ENCODE data around the gene ALG11. TPM values are rescaled to one million over a fixed set of nuclear protein-coding genes. Genes with fewer than 3 reads are reported as not detected.

Gene ALG11
- total RNA-seq, 1 donor from 2014 or later, result 45.5 TPM

DNA sequence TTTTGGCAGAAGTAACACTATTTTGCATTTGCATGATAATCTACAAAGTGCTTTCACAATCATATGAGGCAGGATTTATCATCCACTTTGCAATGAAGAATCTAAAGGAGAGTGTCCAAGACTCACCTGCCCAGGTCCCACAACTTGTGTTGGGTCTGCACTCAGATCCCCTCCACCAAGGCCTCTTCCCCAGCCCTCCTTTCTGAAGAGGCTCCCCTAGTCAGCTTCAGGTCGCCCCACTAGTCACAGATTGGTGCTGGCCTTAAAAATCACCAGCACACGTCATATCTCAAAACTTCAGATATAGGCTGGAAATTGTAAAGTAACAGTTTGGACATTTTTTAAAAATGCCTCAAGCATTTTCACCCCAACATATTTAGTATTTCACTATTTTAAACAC lies 18.5 kb upstream of the ALG11 start:
- H3K27ac Mint-ChIP-seq, result no peak overlapping the region
- H3K27me3 Mint-ChIP-seq, result no peaks in the 10 kb centered on the region
- H3K4me3 Mint-ChIP-seq, result no peak overlapping the region
- no peaks in the 10 kb centered on the region for H3K9me3 Mint-ChIP-seq
- no peaks in the 10 kb centered on the region for H3K36me3 Mint-ChIP-seq
- no peak for DNase-seq (ENCODE audit: extremely low spot score, unreplicated experiment)
- peaks cover 26% of the 10 kb centered on the region for H3K4me1 Mint-ChIP-seq (ENCODE audit: unreplicated experiment)
- TF ChIP-seq, protein P1, sequence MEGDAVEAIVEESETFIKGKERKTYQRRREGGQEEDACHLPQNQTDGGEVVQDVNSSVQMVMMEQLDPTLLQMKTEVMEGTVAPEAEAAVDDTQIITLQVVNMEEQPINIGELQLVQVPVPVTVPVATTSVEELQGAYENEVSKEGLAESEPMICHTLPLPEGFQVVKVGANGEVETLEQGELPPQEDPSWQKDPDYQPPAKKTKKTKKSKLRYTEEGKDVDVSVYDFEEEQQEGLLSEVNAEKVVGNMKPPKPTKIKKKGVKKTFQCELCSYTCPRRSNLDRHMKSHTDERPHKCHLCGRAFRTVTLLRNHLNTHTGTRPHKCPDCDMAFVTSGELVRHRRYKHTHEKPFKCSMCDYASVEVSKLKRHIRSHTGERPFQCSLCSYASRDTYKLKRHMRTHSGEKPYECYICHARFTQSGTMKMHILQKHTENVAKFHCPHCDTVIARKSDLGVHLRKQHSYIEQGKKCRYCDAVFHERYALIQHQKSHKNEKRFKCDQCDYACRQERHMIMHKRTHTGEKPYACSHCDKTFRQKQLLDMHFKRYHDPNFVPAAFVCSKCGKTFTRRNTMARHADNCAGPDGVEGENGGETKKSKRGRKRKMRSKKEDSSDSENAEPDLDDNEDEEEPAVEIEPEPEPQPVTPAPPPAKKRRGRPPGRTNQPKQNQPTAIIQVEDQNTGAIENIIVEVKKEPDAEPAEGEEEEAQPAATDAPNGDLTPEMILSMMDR (conservative IDR thresholded peaks at IDR 0.05), result no peak

DNA sequence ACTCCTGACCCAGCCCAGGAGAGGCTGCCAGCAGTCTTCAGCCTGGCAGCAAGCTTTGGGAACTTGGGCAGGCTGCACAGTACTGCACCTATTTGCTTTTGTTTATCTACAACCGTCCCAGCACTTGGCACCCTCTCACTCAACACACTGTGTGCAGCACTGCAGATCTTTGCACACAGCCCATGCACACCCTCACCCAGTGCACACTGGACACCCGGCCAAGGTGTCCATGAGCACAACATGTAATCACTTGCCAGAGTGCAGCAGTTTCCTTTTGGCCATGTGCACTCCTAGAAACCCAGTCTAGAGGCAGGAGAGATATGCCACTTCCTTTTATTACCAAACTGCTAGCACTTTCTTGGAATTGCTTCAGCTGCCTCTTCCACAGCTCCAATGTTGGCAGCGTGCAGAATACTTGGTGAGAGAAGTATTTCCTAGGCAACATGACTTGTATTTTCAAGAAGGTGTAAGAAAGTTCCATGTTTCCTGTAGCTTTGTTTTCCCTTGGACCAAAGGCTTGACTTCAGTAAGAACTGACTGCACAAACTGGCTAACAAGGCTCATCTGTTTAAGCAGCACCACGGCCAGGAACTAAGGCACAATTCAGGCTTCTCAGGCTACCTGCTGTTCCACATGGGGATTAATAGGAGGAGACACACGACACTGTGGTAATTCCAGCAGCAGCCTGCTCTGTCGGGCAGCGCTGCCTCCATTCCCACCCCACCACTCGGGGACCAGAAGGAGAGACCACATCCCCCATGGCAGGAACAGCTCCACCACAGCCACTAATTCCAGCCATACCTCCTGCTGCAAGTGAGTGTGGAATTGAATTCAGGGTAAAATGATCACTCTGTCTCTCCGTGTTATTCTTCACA lies 16.3 kb upstream of the ALG11 start:
- DNase-seq (ENCODE audit: extremely low spot score, unreplicated experiment), result no peak
- no peaks in the 10 kb centered on the region for H3K27me3 Mint-ChIP-seq
- no peaks in the 10 kb centered on the region for H3K36me3 Mint-ChIP-seq
- no peak overlapping the region for H3K4me3 Mint-ChIP-seq
- no peaks in the 10 kb centered on the region for H3K9me3 Mint-ChIP-seq
- TF ChIP-seq, protein P1 (conservative IDR thresholded peaks at IDR 0.05), result no peak
- H3K4me1 Mint-ChIP-seq (ENCODE audit: unreplicated experiment), result peaks cover 42% of the 10 kb centered on the region
- no peak overlapping the region for H3K27ac Mint-ChIP-seq

DNA sequence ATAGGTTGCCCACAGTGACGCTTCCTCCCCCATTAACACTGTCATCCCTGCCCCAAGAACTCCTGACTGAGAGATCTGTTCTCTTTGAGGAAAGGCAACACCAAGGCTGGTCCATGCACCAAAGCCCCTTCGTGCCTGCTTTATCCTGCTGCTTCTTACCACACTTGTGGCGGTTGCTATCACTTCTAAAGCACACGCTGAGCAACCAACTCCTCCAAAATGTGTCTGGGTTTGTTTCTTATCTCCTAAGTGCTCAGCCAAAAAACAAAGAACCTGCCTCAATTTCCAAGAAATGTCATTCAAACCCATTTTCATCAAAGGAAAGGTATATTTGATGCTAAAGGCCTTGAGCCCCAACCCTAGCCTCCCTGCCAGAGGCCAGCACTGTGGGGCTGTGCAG lies 15.6 kb upstream of the ALG11 start:
- TF ChIP-seq, protein P1 (conservative IDR thresholded peaks at IDR 0.05), result no peak
- no peak for DNase-seq (ENCODE audit: extremely low spot score, unreplicated experiment)
- no peak overlapping the region for H3K27ac Mint-ChIP-seq
- H3K4me3 Mint-ChIP-seq, result no peak overlapping the region
- peaks cover 47% of the 10 kb centered on the region for H3K4me1 Mint-ChIP-seq (ENCODE audit: unreplicated experiment)
- no peaks in the 10 kb centered on the region for H3K9me3 Mint-ChIP-seq
- no peaks in the 10 kb centered on the region for H3K36me3 Mint-ChIP-seq
- H3K27me3 Mint-ChIP-seq, result no peaks in the 10 kb centered on the region

DNA sequence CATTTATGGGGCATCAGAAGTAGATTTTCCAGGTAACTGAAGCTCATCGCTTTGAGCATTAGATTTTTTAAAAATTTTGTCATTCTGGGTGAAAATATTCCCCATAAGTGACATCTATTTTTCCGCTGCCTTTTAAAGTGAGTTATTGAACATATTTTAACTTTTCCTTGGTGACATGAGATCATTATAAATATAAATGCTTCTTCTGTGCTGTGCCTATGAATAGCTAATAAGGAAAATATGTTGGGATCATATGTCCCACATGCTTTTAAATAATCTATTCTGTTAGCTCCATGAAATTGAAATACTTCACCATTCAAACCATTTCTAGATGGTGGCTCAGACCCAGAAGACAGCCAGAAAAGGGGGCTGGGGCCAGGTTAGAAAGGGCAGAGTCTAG lies 15.0 kb upstream of the ALG11 start:
- Mint-ChIP-seq H3K9me3 (no peaks in the 10 kb centered on the region), H3K36me3 (no peaks in the 10 kb centered on the region), H3K27me3 (no peaks in the 10 kb centered on the region), H3K27ac (no peak overlapping the region), H3K4me1 (ENCODE audit: unreplicated experiment) (peaks cover 47% of the 10 kb centered on the region), H3K4me3 (no peak overlapping the region)
- no peak for DNase-seq (ENCODE audit: extremely low spot score, unreplicated experiment)
- TF ChIP-seq, protein P1 (conservative IDR thresholded peaks at IDR 0.05), result no peak

- Mint-ChIP-seq H3K9me3 (no peaks in the 10 kb centered on the region), H3K4me3 (no peak overlapping the region), H3K27ac (no peak overlapping the region), H3K36me3 (no peaks in the 10 kb centered on the region), H3K4me1 (ENCODE audit: unreplicated experiment) (peaks cover 47% of the 10 kb centered on the region), H3K27me3 (no peaks in the 10 kb centered on the region)
- no peak for DNase-seq (ENCODE audit: extremely low spot score, unreplicated experiment)
- TF ChIP-seq, protein P1 (conservative IDR thresholded peaks at IDR 0.05), result no peak
These were observed 14.4 kb upstream of the ALG11 start for GRCh38 chr13:51997641-51998330.

All from type B pancreatic cell (in vitro differentiated cells).